ENCODE data around the gene ATE1. TPM values are rescaled to one million over a fixed set of nuclear protein-coding genes. Genes with fewer than 3 reads are reported as not detected.

The ATE1 gene
- total RNA-seq, 3 donors from 2014 or later (not counting 1 experiment from before 2014, with no cell fraction given) = 30.4 to 40.6 (median 30.5) TPM

- intact Hi-C loops (cut with micrococcal nuclease) = no loop called here
- no peaks in the 10 kb centered on the region for H3K27me3 Mint-ChIP-seq (ENCODE audit: low read depth in 2 of 2)
- no peak for DNase-seq
These were observed 48.4 kb downstream of the ATE1 start for GRCh38 chr10:121879476-121879875.

GRCh38 chr10:121873236-121873635 lies 54.6 kb downstream of the ATE1 start:
- ATAC-seq (no peak), DNase-seq (no peak)
- Mint-ChIP-seq H3K36me3 (peaks cover 7% of the 10 kb centered on the region), H3K27me3 (ENCODE audit: low read depth in 2 of 2) (no peaks in the 10 kb centered on the region), H3K27ac (no peak overlapping the region), H3K9me3 (no peaks in the 10 kb centered on the region), H3K4me3 (no peak overlapping the region), H3K4me1 (no peaks in the 10 kb centered on the region)
- no peak overlapping the region for H3K27ac ChIP-seq (ENCODE audit: low read length)
- no peak overlapping the region for H3K4me3 ChIP-seq (ENCODE audit: low read length)
- H3K27me3 ChIP-seq (ENCODE audit: control insufficient read depth, insufficient read depth, low read length) = no peaks in the 10 kb centered on the region
- WGBS (ENCODE audit: insufficient coverage) = 100% methylated on average over 3 of the region's 3 CpGs
- no peaks in the 10 kb centered on the region for H3K9me3 ChIP-seq (ENCODE audit: control insufficient read depth, insufficient read depth, low read length)
- H3K4me1 ChIP-seq (ENCODE audit: control insufficient read depth, insufficient read depth, low read length) = no peaks in the 10 kb centered on the region
- peaks cover 16% of the 10 kb centered on the region for H3K36me3 ChIP-seq (ENCODE audit: control insufficient read depth, insufficient read depth, low read length)
- intact Hi-C loops (cut with micrococcal nuclease) = no loop called here
- TF ChIP-seq CTCF (IDR thresholded peaks at IDR 0.05) = no peak

More at GRCh38 chr10:121879476-121879875, 48.4 kb downstream of the ATE1 start:
- H3K27ac Mint-ChIP-seq = no peak overlapping the region
- H3K4me3 Mint-ChIP-seq = no peak overlapping the region
- no peak overlapping the region for H3K27ac ChIP-seq (ENCODE audit: low read length)
- no peak for ATAC-seq
- peaks cover 6% of the 10 kb centered on the region for H3K36me3 ChIP-seq (ENCODE audit: control insufficient read depth, insufficient read depth, low read length)
- no peaks in the 10 kb centered on the region for H3K4me1 ChIP-seq (ENCODE audit: control insufficient read depth, insufficient read depth, low read length)
- H3K27me3 ChIP-seq (ENCODE audit: control insufficient read depth, insufficient read depth, low read length) = no peaks in the 10 kb centered on the region
- H3K9me3 ChIP-seq (ENCODE audit: control insufficient read depth, insufficient read depth, low read length) = no peaks in the 10 kb centered on the region
- H3K4me3 ChIP-seq (ENCODE audit: low read length) = no peak overlapping the region
- WGBS (ENCODE audit: insufficient coverage) = 96% methylated on average over 2 of the region's 4 CpGs
- H3K4me1 Mint-ChIP-seq = no peaks in the 10 kb centered on the region
- no peaks in the 10 kb centered on the region for H3K36me3 Mint-ChIP-seq
- no peaks in the 10 kb centered on the region for H3K9me3 Mint-ChIP-seq
- no peak for TF ChIP-seq CTCF (IDR thresholded peaks at IDR 0.05)

GRCh38 chr10:121870413-121870812 lies 57.4 kb downstream of the ATE1 start:
- no peaks in the 10 kb centered on the region for H3K27me3 ChIP-seq (ENCODE audit: control insufficient read depth, insufficient read depth, low read length)
- H3K4me1 ChIP-seq (ENCODE audit: control insufficient read depth, insufficient read depth, low read length) = no peaks in the 10 kb centered on the region
- H3K36me3 ChIP-seq (ENCODE audit: control insufficient read depth, insufficient read depth, low read length) = peaks cover 17% of the 10 kb centered on the region
- DNase-seq (no peak), ATAC-seq (no peak)
- no peak for TF ChIP-seq CTCF (IDR thresholded peaks at IDR 0.05)
- no peak overlapping the region for H3K27ac ChIP-seq (ENCODE audit: low read length)
- Mint-ChIP-seq H3K4me1 (peaks cover 0 to 1% of the 10 kb centered on the region in 2 donors), H3K36me3 (peaks cover 7% of the 10 kb centered on the region), H3K27me3 (ENCODE audit: low read depth in 2 of 2) (no peaks in the 10 kb centered on the region), H3K4me3 (no peak overlapping the region), H3K27ac (no peak overlapping the region), H3K9me3 (no peaks in the 10 kb centered on the region)
- intact Hi-C loops (cut with micrococcal nuclease) = no loop called here
- WGBS (ENCODE audit: insufficient coverage) = 100% methylated on average over 1 of the region's 1 CpG
- H3K4me3 ChIP-seq (ENCODE audit: low read length) = no peak overlapping the region
- H3K9me3 ChIP-seq (ENCODE audit: control insufficient read depth, insufficient read depth, low read length) = no peaks in the 10 kb centered on the region

GRCh38 chr10:121865554-121865953 lies 62.3 kb downstream of the ATE1 start:
- no peak for TF ChIP-seq CTCF (IDR thresholded peaks at IDR 0.05)
- no peaks in the 10 kb centered on the region for H3K4me1 ChIP-seq (ENCODE audit: control insufficient read depth, insufficient read depth, low read length)
- H3K36me3 ChIP-seq (ENCODE audit: control insufficient read depth, insufficient read depth, low read length) = peaks cover 17% of the 10 kb centered on the region
- DNase-seq (no peak), ATAC-seq (no peak)
- peaks cover 18% of the 10 kb centered on the region in 2 donors for H3K4me1 Mint-ChIP-seq
- no peaks in the 10 kb centered on the region for H3K27me3 ChIP-seq (ENCODE audit: control insufficient read depth, insufficient read depth, low read length)
- no peaks in the 10 kb centered on the region for H3K9me3 ChIP-seq (ENCODE audit: control insufficient read depth, insufficient read depth, low read length)
- H3K27ac Mint-ChIP-seq = no peak overlapping the region
- no peaks in the 10 kb centered on the region for H3K27me3 Mint-ChIP-seq (ENCODE audit: low read depth in 2 of 2)
- H3K4me3 Mint-ChIP-seq = no peak overlapping the region
- H3K4me3 ChIP-seq (ENCODE audit: low read length) = no peak overlapping the region
- intact Hi-C loops (cut with micrococcal nuclease) = no loop called here
- peaks cover 7% of the 10 kb centered on the region for H3K36me3 Mint-ChIP-seq
- 98% methylated on average over 4 of the region's 4 CpGs for WGBS (ENCODE audit: insufficient coverage)
- H3K27ac ChIP-seq (ENCODE audit: low read length) = no peak overlapping the region
- H3K9me3 Mint-ChIP-seq = no peaks in the 10 kb centered on the region
